HEK293 (cell line): Measurements from ENCODE around the gene B3GNT4.

Source experiments
- CTCF ChIA-PET: fragments of 350-600 bp; formaldehyde crosslinking; extraction: SDS; loops from one replicate; lab custom pipeline; 2021; ENCODE audit warnings: antibody characterized with exemption; lab: Yijun Ruan, JAX
- POLR2A ChIA-PET: fragments of 300-600 bp; formaldehyde crosslinking; extraction: SDS; loops from one replicate; lab custom pipeline; 2020; ENCODE audit warnings: antibody characterized with exemption, inconsistent platforms; lab: Yijun Ruan, JAX
- H3K27ac ChIP-seq: fragments of 200-500 bp; sonication (Bioruptor generic); 2 replicates; pipeline ENCODE4 v1.5.1; 2014; ENCODE audit warnings: low read depth, low read length, control low read depth, inconsistent platforms; ENCODE audit errors: extremely low read depth
- H3K36me3 ChIP-seq, 2 experiments: fragments of 200-500 bp in 1 of 2; sonication (Bioruptor generic) in 1 of 2; 1 replicate in 1 of 2; 2 replicates in 1 of 2; pipeline ENCODE4 v1.5.1; 2014 to 2017; ENCODE audit warnings: inconsistent platforms in 2 of 2, low read length in 2 of 2; ENCODE audit not compliant: control insufficient read depth in 2 of 2, insufficient read depth in 1 of 2
- H3K4me1 ChIP-seq: fragments of 200-500 bp; sonication (Bioruptor generic); 2 replicates; pipeline ENCODE4 v1.5.1; 2014; ENCODE audit warnings: mild to moderate bottlenecking, low read length, inconsistent platforms; ENCODE audit not compliant: control insufficient read depth, insufficient read depth
- H3K4me3 ChIP-seq: 2 replicates; pipeline ENCODE4 v1.5.1; 2011; ENCODE audit warnings: low read depth, mild to moderate bottlenecking, control low read depth, low read length, moderate library complexity
- H3K9me3 ChIP-seq: fragments of 200-500 bp; sonication (Bioruptor generic); 2 replicates; pipeline ENCODE4 v1.5.1; 2014; ENCODE audit warnings: low read depth, low read length, inconsistent platforms; ENCODE audit not compliant: control insufficient read depth, insufficient read depth
- KLF1 ChIP-seq: fragments of 450-650 bp; formaldehyde crosslinking; IDR thresholded peaks from 2 replicates; pipeline ENCODE4 v1.5.1; 2016; ENCODE audit warnings: missing biosample characterization, missing genetic modification characterization
- MYNN ChIP-seq: fragments of 450-650 bp; formaldehyde crosslinking; IDR thresholded peaks from 2 replicates; pipeline ENCODE4 v1.5.1; 2016; ENCODE audit warnings: missing biosample characterization, missing genetic modification characterization, borderline replicate concordance
- MZF1 ChIP-seq: fragments of 450-650 bp; formaldehyde crosslinking; IDR thresholded peaks from 2 replicates; pipeline ENCODE4 v1.5.1; 2017; ENCODE audit warnings: missing biosample characterization, missing genetic modification characterization, borderline replicate concordance
- TCF7L2 ChIP-seq: IDR thresholded peaks from 2 replicates; pipeline ENCODE4 v1.6.1; 2011; ENCODE audit warnings: low read depth, mild to moderate bottlenecking, inconsistent platforms, low read length, moderate library complexity, borderline replicate concordance
- ZEB2 ChIP-seq: fragments of 450-650 bp; formaldehyde crosslinking; IDR thresholded peaks from 2 replicates; pipeline ENCODE4 v1.5.1; 2016; ENCODE audit warnings: missing biosample characterization, missing genetic modification characterization
- ZNF514 ChIP-seq: fragments of 450-650 bp; formaldehyde crosslinking; IDR thresholded peaks from 2 replicates; pipeline ENCODE4 v1.5.1; 2016; ENCODE audit warnings: missing biosample characterization, missing genetic modification characterization
- ZNF600 ChIP-seq: fragments of 450-650 bp; formaldehyde crosslinking; IDR thresholded peaks from 2 replicates; pipeline ENCODE4 v1.5.1; 2016; ENCODE audit warnings: missing biosample characterization, missing genetic modification characterization
- TF ChIP-seq, protein P1 (sequence below): fragments of 450-650 bp; formaldehyde crosslinking; IDR thresholded peaks from 2 replicates; pipeline ENCODE4 v1.5.1; 2016; ENCODE audit warnings: missing biosample characterization, missing genetic modification characterization
- TF ChIP-seq, protein P2 (sequence below): fragments of 450-650 bp; formaldehyde crosslinking; IDR thresholded peaks from 2 replicates; pipeline ENCODE4 v1.5.1; 2016; ENCODE audit warnings: missing biosample characterization, missing genetic modification characterization
- TF ChIP-seq, protein P3 (sequence below): fragments of 450-650 bp; formaldehyde crosslinking; conservative IDR thresholded peaks from 2 replicates; pipeline ENCODE4 v1.5.1; 2016; ENCODE audit warnings: low read depth, missing biosample characterization, missing genetic modification characterization
- TF ChIP-seq, protein P4 (sequence below): fragments of 450-650 bp; formaldehyde crosslinking; IDR thresholded peaks from 2 replicates; pipeline ENCODE4 v1.5.1; 2016; ENCODE audit warnings: missing biosample characterization, missing genetic modification characterization, borderline replicate concordance
- TF ChIP-seq, protein P5 (sequence below): fragments of 450-650 bp; formaldehyde crosslinking; IDR thresholded peaks from 2 replicates; pipeline ENCODE4 v1.5.1; 2016; ENCODE audit warnings: missing biosample characterization, missing genetic modification characterization
- TF ChIP-seq, protein P6 (sequence below): fragments of 450-650 bp; formaldehyde crosslinking; IDR thresholded peaks from 2 replicates; pipeline ENCODE4 v1.5.1; 2016; ENCODE audit warnings: missing biosample characterization, missing genetic modification characterization
- TF ChIP-seq, protein P7 (sequence below): fragments of 450-650 bp; formaldehyde crosslinking; IDR thresholded peaks from 2 replicates; pipeline ENCODE4 v1.5.1; 2017; ENCODE audit warnings: missing biosample characterization, missing genetic modification characterization

The B3GNT4 gene

DNA sequence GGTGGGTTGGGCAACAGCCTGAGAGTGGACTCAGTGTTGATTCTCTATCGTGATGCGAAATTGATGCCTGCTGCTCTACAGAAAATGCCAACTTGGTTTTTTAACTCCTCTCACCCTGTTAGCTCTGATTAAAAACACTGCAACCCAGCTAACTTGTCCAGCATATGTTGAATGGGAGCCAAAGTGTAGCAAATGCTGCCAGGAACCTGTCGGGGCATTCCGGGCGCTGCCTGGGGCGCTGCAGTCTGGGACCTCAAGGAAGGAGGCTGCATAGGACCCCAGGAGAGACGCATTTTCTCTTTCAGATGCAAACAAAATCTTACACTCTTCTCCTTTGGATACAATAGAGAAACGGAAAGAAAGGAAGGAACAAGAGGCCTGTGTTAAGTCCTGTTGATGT, 3.9 kb downstream of the B3GNT4 start (continued):
- TF ChIP-seq, protein P1, sequence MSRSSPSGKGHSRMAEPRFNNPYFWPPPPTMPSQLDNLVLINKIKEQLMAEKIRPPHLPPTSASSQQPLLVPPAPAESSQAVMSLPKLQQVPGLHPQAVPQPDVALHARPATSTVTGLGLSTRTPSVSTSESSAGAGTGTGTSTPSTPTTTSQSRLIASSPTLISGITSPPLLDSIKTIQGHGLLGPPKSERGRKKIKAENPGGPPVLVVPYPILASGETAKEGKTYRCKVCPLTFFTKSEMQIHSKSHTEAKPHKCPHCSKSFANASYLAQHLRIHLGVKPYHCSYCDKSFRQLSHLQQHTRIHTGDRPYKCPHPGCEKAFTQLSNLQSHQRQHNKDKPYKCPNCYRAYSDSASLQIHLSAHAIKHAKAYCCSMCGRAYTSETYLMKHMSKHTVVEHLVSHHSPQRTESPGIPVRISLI: no peak
- no peak for TF ChIP-seq MZF1 (tag by site-specific recombination)

DNA sequence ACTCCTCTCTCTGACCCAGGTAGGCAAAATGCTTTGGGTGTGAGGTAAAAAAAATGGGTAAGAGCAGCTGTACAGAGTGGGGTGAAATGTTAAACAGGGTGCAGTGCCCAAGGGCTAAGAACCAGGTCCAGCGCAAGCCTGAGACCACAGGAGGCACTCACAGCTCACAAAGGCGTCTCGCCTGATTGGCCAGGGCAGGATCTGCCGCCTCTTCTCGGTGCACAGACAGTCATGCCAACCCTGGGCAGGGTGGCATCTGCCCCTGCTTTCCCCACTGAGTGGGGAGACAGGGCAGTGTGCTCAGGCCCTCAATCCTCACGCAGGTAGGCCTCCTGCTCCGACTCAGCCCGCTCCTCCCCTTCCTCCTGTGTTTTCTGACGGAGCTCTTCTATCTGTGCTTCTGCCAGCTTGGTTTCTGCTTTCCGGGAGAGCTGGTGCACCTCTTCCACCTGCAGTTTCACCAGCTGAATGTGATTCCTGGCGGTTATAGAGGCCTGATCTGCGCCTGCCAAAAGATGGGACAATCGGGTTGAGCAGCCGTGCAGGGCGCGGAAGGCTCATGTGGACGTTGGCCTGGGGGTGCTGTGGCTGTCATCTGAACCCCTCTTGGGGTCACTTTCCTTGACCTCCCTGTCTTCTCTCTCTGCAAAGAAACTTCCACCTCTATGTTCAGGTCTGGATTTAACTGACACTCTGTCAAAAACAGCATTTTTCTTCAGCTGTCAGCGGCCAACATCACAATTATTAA, 4.7 kb downstream of the B3GNT4 start:
- Histone ChIP-seq H3K4me1 (peaks cover 4% of the 10 kb centered on the region; the same call in 1 of the 2 replicates), H3K27ac (no peak overlapping the region), H3K4me3 (no peak overlapping the region), H3K9me3 (no peaks in the 10 kb centered on the region), H3K36me3 (peaks cover 49 to 57% of the 10 kb centered on the region in 2 experiments)
- TF ChIP-seq ZNF600: 0 out of 2 replicates have a peak, but pooled peaks have one; percentile 45
- no peak for TF ChIP-seq ZEB2 (tag by site-specific recombination)
- ChIA-PET POLR2A (interaction anchor here (0.5 to 1.2 kb wide), 2 partner anchors 13 to 15 kb away, joined by 3 to 5 read pairs; no protein-coding TSS in a partner anchor), CTCF (interaction anchor here (1.0 kb wide), 1 partner anchor 93 kb away, joined by 3 read pairs; no protein-coding TSS in a partner anchor)

DNA sequence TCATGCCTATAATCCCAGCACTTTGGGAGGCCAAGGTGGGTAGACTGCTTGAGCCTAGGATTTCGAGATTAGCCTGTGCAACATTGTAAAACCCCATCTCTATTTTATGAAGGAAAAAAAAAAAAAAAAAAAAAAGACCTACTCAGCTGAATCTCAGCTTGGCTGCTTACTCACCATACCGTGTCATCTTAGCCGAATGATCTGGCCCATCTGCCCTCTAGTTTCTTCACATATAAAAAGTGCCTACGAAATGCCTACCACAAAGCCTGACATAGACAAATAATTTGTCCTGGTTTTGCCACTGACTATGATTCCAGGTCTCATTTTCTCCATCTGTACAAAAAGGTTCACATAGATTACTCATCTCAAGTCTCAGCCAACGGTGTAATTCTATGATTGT, 12.3 kb downstream of the B3GNT4 start:
- POLR2A ChIA-PET: interaction anchor here (0.9 to 2.2 kb wide), 2 partner anchors 9 to 10 kb away, joined by 3 to 10 read pairs; partner anchors contain the start of gene DIABLO
- no peaks in the 10 kb centered on the region for H3K4me1 ChIP-seq
- TF ChIP-seq, protein P2, sequence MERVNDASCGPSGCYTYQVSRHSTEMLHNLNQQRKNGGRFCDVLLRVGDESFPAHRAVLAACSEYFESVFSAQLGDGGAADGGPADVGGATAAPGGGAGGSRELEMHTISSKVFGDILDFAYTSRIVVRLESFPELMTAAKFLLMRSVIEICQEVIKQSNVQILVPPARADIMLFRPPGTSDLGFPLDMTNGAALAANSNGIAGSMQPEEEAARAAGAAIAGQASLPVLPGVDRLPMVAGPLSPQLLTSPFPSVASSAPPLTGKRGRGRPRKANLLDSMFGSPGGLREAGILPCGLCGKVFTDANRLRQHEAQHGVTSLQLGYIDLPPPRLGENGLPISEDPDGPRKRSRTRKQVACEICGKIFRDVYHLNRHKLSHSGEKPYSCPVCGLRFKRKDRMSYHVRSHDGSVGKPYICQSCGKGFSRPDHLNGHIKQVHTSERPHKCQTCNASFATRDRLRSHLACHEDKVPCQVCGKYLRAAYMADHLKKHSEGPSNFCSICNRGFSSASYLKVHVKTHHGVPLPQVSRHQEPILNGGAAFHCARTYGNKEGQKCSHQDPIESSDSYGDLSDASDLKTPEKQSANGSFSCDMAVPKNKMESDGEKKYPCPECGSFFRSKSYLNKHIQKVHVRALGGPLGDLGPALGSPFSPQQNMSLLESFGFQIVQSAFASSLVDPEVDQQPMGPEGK (tag by site-specific recombination): no peak
- TF ChIP-seq, protein P3, sequence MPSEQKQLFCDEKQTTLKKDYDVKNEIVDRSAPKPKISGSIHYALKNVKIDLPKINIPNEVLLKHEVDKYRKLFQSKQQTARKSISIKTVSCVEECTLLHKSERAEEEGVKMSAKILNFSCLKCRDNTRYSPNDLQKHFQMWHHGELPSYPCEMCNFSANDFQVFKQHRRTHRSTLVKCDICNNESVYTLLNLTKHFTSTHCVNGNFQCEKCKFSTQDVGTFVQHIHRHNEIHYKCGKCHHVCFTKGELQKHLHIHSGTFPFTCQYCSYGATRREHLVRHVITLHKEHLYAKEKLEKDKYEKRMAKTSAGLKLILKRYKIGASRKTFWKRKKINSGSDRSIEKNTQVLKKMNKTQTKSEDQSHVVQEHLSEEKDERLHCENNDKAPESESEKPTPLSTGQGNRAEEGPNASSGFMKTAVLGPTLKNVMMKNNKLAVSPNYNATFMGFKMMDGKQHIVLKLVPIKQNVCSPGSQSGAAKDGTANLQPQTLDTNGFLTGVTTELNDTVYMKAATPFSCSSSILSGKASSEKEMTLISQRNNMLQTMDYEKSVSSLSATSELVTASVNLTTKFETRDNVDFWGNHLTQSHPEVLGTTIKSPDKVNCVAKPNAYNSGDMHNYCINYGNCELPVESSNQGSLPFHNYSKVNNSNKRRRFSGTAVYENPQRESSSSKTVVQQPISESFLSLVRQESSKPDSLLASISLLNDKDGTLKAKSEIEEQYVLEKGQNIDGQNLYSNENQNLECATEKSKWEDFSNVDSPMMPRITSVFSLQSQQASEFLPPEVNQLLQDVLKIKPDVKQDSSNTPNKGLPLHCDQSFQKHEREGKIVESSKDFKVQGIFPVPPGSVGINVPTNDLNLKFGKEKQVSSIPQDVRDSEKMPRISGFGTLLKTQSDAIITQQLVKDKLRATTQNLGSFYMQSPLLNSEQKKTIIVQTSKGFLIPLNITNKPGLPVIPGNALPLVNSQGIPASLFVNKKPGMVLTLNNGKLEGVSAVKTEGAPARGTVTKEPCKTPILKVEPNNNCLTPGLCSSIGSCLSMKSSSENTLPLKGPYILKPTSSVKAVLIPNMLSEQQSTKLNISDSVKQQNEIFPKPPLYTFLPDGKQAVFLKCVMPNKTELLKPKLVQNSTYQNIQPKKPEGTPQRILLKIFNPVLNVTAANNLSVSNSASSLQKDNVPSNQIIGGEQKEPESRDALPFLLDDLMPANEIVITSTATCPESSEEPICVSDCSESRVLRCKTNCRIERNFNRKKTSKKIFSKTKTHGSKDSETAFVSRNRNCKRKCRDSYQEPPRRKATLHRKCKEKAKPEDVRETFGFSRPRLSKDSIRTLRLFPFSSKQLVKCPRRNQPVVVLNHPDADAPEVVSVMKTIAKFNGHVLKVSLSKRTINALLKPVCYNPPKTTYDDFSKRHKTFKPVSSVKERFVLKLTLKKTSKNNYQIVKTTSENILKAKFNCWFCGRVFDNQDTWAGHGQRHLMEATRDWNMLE (tag by site-specific recombination): no peak
- TF ChIP-seq, protein P4, sequence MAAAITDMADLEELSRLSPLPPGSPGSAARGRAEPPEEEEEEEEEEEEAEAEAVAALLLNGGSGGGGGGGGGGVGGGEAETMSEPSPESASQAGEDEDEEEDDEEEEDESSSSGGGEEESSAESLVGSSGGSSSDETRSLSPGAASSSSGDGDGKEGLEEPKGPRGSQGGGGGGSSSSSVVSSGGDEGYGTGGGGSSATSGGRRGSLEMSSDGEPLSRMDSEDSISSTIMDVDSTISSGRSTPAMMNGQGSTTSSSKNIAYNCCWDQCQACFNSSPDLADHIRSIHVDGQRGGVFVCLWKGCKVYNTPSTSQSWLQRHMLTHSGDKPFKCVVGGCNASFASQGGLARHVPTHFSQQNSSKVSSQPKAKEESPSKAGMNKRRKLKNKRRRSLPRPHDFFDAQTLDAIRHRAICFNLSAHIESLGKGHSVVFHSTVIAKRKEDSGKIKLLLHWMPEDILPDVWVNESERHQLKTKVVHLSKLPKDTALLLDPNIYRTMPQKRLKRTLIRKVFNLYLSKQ (tag by site-specific recombination): no peak
- TF ChIP-seq, protein P5, sequence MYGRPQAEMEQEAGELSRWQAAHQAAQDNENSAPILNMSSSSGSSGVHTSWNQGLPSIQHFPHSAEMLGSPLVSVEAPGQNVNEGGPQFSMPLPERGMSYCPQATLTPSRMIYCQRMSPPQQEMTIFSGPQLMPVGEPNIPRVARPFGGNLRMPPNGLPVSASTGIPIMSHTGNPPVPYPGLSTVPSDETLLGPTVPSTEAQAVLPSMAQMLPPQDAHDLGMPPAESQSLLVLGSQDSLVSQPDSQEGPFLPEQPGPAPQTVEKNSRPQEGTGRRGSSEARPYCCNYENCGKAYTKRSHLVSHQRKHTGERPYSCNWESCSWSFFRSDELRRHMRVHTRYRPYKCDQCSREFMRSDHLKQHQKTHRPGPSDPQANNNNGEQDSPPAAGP (tag by site-specific recombination): no peak
- TF ChIP-seq ZNF514 (tag by site-specific recombination) (no peak), KLF1 (tag by site-specific recombination) (no peak), TCF7L2 (no peak), MYNN (tag by site-specific recombination) (no peak)
- TF ChIP-seq, protein P6, sequence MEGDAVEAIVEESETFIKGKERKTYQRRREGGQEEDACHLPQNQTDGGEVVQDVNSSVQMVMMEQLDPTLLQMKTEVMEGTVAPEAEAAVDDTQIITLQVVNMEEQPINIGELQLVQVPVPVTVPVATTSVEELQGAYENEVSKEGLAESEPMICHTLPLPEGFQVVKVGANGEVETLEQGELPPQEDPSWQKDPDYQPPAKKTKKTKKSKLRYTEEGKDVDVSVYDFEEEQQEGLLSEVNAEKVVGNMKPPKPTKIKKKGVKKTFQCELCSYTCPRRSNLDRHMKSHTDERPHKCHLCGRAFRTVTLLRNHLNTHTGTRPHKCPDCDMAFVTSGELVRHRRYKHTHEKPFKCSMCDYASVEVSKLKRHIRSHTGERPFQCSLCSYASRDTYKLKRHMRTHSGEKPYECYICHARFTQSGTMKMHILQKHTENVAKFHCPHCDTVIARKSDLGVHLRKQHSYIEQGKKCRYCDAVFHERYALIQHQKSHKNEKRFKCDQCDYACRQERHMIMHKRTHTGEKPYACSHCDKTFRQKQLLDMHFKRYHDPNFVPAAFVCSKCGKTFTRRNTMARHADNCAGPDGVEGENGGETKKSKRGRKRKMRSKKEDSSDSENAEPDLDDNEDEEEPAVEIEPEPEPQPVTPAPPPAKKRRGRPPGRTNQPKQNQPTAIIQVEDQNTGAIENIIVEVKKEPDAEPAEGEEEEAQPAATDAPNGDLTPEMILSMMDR (tag by site-specific recombination): no peak
- TF ChIP-seq, protein P7, sequence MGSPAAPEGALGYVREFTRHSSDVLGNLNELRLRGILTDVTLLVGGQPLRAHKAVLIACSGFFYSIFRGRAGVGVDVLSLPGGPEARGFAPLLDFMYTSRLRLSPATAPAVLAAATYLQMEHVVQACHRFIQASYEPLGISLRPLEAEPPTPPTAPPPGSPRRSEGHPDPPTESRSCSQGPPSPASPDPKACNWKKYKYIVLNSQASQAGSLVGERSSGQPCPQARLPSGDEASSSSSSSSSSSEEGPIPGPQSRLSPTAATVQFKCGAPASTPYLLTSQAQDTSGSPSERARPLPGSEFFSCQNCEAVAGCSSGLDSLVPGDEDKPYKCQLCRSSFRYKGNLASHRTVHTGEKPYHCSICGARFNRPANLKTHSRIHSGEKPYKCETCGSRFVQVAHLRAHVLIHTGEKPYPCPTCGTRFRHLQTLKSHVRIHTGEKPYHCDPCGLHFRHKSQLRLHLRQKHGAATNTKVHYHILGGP (tag by site-specific recombination): no peak
- TF ChIP-seq, all 188 proteins: peak for 0
- Histone ChIP-seq H3K4me3 (no peak overlapping the region), H3K27ac (no peak overlapping the region), H3K9me3 (no peaks in the 10 kb centered on the region), H3K36me3 (peaks cover 59 to 86% of the 10 kb centered on the region in 2 experiments)
- CTCF ChIA-PET: interaction anchor here (0.5 to 1.5 kb wide), 4 partner anchors 23 to 282 kb away, joined by 3 to 7 read pairs (median 4); no protein-coding TSS in a partner anchor
